ENCODE results near the gene LPO. TPM values are rescaled to one million over a fixed set of nuclear protein-coding genes. Genes with fewer than 3 reads are reported as not detected.

Gene LPO
- total RNA-seq: not detected

DNA sequence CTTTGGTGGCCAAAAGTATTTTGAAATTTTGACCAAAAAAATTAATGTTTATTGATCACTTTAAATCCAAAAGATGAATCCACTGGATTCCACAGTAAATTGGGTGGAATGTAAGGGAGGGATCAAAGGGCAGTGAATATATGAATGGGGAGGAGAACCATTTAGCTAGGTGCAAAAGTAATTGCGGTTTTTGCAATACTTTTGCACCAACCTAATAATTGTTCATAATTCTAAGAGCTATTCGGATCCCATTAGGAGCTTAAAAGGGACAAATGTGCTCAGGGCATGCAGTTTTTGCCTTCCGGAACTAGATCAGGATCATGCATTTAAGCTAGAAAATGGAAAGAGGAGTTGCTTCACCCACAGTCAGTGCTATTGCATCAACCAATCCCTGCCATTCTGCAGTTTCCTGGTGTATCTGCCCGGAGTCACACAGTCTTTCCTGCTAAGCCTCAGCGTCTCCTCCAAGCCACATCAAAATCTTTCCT is at the start of gene LPO:
Gene LPO, plus strand, starts transcription at position 438 of the 488 bp plus-strand sequence. CDS start 4,396 bp downstream, outside the sequence.
- POLR2A ChIA-PET: no interaction called here
- CTCF ChIA-PET: no interaction called here

DNA sequence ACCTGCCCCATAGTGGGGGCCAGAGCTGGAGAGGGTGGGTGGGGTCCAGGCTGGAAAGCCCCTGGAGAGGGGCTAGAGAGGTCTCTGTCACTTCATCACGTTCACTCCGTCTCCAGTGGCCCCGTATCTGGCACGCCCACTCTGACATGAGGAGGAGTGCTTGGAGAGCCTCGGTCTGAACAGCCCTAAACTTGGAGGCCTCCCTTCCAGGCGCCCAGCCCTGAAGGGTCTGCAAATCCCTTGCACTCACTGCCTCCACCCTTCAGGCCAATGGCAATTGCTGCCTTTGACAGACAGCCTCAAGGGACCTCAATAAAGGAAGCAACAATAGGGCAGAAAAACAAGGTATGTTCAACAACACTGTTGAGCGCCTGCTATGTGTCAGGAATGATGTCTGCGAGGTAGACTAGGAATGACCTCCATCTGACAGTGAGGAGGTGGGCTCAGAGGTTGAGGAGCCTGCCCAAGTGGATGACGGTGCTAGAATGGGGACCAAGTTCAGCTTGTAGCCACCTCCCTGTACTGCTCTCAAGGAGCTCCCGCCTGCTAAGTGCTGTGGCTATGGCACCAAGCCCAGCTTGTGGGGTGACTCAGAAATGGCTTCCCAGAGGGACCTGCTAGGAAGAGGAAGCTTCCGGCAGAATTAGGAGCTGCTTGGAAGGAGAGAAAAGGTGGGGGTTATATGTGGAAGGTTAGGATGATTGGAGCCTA is 48.8 kb upstream of the LPO start:
- CTCF ChIA-PET: interaction anchor here (1.2 kb wide), 1 partner anchor 115 kb away, joined by 3 read pairs; no protein-coding TSS in a partner anchor

DNA sequence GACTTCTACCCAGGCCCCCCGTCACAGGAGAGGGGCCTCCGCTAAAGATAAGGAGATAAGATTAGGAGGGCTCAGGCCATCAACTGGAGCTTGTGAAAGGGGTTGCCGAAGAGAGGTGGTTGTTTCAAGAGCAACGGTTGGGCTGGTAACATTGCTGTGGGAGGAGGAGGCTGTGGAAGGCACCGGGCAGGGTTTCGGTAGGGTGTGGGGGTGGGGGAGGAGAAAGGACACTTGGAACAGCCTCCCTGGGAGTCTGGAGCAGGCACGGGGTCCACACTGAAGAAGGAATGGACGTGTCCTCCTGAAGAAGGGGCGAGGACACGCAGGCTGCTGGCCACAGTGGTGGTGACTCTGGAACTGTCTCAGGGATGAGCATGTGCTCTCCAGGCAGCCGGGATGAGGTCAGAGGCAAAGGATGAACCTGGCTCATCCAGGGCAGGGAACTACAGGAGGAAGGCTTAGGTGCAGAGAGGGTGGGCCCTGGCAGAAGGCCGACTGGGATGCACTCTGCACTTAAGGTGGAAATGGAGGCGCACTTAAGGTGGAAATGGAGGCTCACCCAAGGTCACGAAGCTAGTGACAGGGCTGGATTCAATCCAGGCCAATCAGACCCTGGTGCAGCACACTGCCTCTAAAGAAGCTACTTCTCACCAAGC is 47.0 kb upstream of the LPO start:
- CTCF ChIA-PET: interaction anchor here (0.6 kb wide), 1 partner anchor 66 kb away, joined by 6 read pairs; no protein-coding TSS in a partner anchor
- POLR2A ChIA-PET: no interaction called here

More for the DNA sequence above, 48.8 kb upstream of the LPO start:
- POLR2A ChIA-PET: no interaction called here

GRCh38 chr17:58192612-58193011 is 45.8 kb upstream of the LPO start, which contains the start of gene EPX:
EPX (plus strand) TSS chr17:58192726; CDS start chr17:58192847, 121 bp downstream.
- ChIA-PET POLR2A (no interaction called here), CTCF (no interaction called here)

- ChIA-PET POLR2A (no interaction called here), CTCF (no interaction called here)
Measured at GRCh38 chr17:58193641-58194255, 44.6 kb upstream of the LPO start.

GRCh38 chr17:58195518-58196123 is 42.8 kb upstream of the LPO start:
- POLR2A ChIA-PET: no interaction called here

GRCh38 chr17:58196610-58197009 is 41.8 kb upstream of the LPO start:
- POLR2A ChIA-PET: no interaction called here
- CTCF ChIA-PET: no interaction called here

More at GRCh38 chr17:58195518-58196123, 42.8 kb upstream of the LPO start:
- CTCF ChIA-PET: no interaction called here

GRCh38 chr17:58200024-58200633 is 38.3 kb upstream of the LPO start:
- ChIA-PET POLR2A (interaction anchor here (0.8 kb wide), 1 partner anchor 19 kb away, joined by 3 read pairs; the partner anchor contains the start of gene MKS1), CTCF (interaction anchor here (0.9 to 2.1 kb wide), 9 partner anchors 9 to 247 kb away, joined by 3 to 8 read pairs (median 3); no protein-coding TSS in a partner anchor)

DNA sequence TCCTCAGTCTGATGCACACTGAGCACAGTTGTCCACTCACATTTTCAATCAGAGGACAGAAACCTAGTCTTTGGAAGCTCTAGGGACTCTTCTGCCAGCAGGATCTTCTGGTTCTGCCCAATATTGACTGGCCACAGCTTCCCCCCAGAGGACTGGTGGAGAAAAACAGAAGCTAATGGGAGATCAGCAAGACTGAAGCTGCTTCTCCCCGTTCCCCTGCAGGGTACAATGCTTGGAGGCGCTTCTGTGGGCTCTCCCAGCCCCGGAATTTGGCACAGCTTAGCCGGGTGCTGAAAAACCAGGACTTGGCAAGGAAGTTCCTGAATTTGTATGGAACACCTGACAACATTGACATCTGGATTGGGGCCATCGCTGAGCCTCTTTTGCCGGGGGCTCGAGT is 35.5 kb upstream of the LPO start:
- ChIA-PET CTCF (no interaction called here), POLR2A (no interaction called here)

- ChIA-PET POLR2A (no interaction called here), CTCF (no interaction called here)
Measured at GRCh38 chr17:58204796-58205195, 33.6 kb upstream of the LPO start.

GRCh38 chr17:58205936-58206335 is 32.4 kb upstream of the LPO start:
- CTCF ChIA-PET: no interaction called here

DNA sequence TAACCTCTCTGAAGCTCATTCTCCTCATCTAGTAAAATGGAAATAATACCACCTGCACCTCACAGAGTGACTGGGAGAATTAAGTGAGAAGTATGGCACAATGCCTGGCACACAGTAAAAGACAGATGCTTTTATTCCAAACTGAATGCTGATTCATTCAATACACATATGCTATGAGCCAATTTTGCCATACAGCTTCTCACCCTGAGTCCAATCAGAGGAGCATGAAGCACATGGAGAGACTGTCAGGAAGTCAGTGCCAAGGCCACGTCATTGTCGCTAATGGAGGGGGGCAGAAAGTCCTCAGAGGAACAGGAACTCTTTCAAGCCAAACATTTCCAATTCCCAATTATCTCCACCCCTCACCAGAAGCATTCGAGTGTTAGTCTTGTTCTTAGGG is 30.9 kb upstream of the LPO start:
- ChIA-PET POLR2A (no interaction called here), CTCF (interaction anchor here (1.2 kb wide), 1 partner anchor 9 kb away, joined by 3 read pairs; no protein-coding TSS in a partner anchor)

More at GRCh38 chr17:58205936-58206335, 32.4 kb upstream of the LPO start:
- POLR2A ChIA-PET: no interaction called here

GRCh38 chr17:58208344-58208743 is 30.0 kb upstream of the LPO start:
- ChIA-PET POLR2A (no interaction called here), CTCF (interaction anchor here (1.6 kb wide), 1 partner anchor 9 kb away, joined by 5 read pairs; no protein-coding TSS in a partner anchor)

DNA sequence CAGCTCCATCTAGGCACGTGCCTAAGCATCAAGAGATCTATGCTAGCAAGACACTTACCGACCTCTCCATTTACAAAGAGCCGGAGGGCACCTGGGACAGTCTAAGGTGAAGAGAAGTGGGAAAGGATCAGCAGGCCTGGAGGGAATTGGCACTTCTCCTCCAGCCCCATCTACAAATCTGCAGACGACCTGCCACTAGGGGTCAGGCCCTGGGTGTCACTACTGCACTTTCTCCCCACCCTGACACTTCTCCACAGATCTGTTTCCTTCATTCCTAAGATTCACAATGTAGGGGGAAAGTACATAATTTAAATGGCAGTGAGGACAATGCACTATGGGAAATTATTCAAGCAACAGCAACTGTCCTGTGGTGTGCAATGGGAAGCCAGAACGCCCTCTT is 27.5 kb upstream of the LPO start:
- ChIA-PET POLR2A (no interaction called here), CTCF (interaction anchor here (0.7 to 1.8 kb wide), 2 partner anchors 11 to 372 kb away, joined by 5 to 7 read pairs; no protein-coding TSS in a partner anchor)

DNA sequence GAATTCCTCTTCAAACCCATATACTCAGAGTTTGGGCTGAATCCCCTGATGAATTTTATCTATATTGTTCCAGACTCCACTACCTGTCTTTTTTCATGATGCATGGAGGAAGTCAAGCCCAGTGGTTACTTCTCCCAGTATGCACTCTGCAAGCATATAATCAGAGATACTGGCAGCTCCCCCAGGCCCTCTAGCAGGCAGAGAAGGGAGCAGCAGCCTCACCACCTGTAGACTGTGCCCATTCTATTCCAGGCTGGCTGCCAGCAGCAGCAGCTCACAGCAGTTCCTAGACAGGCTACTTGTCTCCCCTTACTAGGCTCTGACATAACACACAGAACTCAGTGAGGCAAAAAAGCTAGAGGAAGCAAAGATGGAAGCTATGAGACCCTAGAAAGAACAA is 22.7 kb upstream of the LPO start:
- CTCF ChIA-PET: interaction anchor here (1.1 kb wide), 1 partner anchor 34 kb away, joined by 3 read pairs; no protein-coding TSS in a partner anchor
- POLR2A ChIA-PET: no interaction called here

DNA sequence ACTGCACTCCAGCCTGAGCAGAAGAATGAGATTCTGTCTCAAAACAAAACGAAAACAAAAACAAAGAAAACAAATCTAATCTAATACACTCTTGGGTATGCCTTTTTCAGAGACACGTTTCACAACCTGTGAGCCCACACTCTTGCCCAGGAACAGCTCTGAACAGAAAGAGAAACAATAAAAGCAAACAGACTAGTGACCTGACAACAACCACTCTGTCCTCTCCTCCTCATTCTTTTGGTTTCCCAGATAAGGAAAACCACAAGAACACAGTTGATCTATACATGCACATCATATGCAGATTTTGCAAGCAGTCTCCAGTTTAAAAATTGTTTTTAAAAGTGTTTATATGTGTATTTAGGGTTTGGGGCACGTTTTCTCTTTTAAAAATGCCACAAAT is 20.6 kb upstream of the LPO start:
- ChIA-PET CTCF (no interaction called here), POLR2A (no interaction called here)

- ChIA-PET POLR2A (interaction anchor here (0.6 to 1.4 kb wide), 3 partner anchors 17 to 62 kb away, joined by 3 to 4 read pairs (median 3); no protein-coding TSS in a partner anchor), CTCF (interaction anchor here (0.9 to 2.2 kb wide), 5 partner anchors 9 to 96 kb away, joined by 3 to 8 read pairs (median 4); no protein-coding TSS in a partner anchor)
Measured at GRCh38 chr17:58219007-58219788, 19.2 kb upstream of the LPO start, which contains the start of gene MKS1. MKS1 (minus strand) TSS chr17:58219255; CDS start chr17:58219230, 25 bp downstream.

GRCh38 chr17:58219789-58220183 is 18.6 kb upstream of the LPO start:
- CTCF ChIA-PET: interaction anchor here (0.9 to 2.2 kb wide), 5 partner anchors 9 to 96 kb away, joined by 3 to 8 read pairs (median 4); no protein-coding TSS in a partner anchor
- POLR2A ChIA-PET: interaction anchor here (0.6 to 0.7 kb wide), 2 partner anchors 17 to 62 kb away, joined by 3 to 4 read pairs; no protein-coding TSS in a partner anchor
